Measurements from ENCODE around the gene RIN1. TPM values are rescaled to one million over a fixed set of nuclear protein-coding genes. Genes with fewer than 3 reads are reported as not detected.

Gene RIN1
- total and polyA plus RNA-seq, 9 of the 15 experiments (the other 6 are each of a cell fraction or from before 2014, with no cell fraction given): 0.01 to 1.2 (median 0.45) TPM; not detected in 1

GRCh38 chr11:66312549-66313320 lies 23.5 kb downstream of the RIN1 start (continued):
- TF ChIP-seq ZNF407 (IDR thresholded peaks at IDR 0.05; ENCODE audit: low read depth) (no peak; the same call in 1 of the 2 replicates), ZNF134 (CRISPR knock-in tag; conservative IDR thresholded peaks at IDR 0.05) (no peak), EP300 (IDR thresholded peaks at IDR 0.05; ENCODE audit: low read length) (no peak), NCOA4 (IDR thresholded peaks at IDR 0.05; ENCODE audit: partially characterized antibody) (no peak), GATA2 (CRISPR knock-in tag; IDR thresholded peaks at IDR 0.05) (no peak), CREM (IDR thresholded peaks at IDR 0.05; ENCODE audit: low read depth) (no peak; the same call in 1 of the 2 replicates), BCLAF1 (IDR thresholded peaks at IDR 0.05; ENCODE audit: borderline replicate concordance in 1 of 2, control insufficient read depth in 1 of 2, low read depth in 2 of 2, low read length in 1 of 2) (no peak), TEAD2 (tag; IDR thresholded peaks at IDR 0.05) (no peak), ZNF395 (CRISPR knock-in tag; IDR thresholded peaks at IDR 0.05) (no peak), HMGN3 (IDR thresholded peaks at IDR 0.05; ENCODE audit: borderline replicate concordance, extremely low read depth, insufficient read length, low read depth, low read length) (peak; percentile 54), GABPB1 (CRISPR knock-in tag; IDR thresholded peaks at IDR 0.05) (no peak), GABPA (tag; conservative IDR thresholded peaks at IDR 0.05; ENCODE audit: low read depth) (no peak), ZNF143 (CRISPR knock-in tag; IDR thresholded peaks at IDR 0.05) (no peak), HNRNPL (IDR thresholded peaks at IDR 0.05; ENCODE audit: low read depth, low read length) (no peak), ZNF780A (CRISPR knock-in tag; IDR thresholded peaks at IDR 0.05) (no peak)

Measured in K562 (cell line).